Upper lobe of left lung (tissue), 4 donors: ENCODE data around the gene ANKRD31.

Source experiments
- CTCF ChIP-seq, 6 experiments: fragments of 450-650 bp in 4 of 6; fragments of 200-600 bp in 2 of 6; sonication (generic) in 2 of 6; IDR thresholded peaks; one replicate each; pipeline ENCODE4 v1.5.1; 2016 to 2019; ENCODE audit warnings: antibody characterized with exemption in 6 of 6
- POLR2A ChIP-seq, 4 donors: fragments of 450-650 bp; IDR thresholded peaks; one replicate each; pipeline ENCODE4 v1.5.1; 2016 to 2017; ENCODE audit warnings: antibody characterized with exemption in 4 of 4, mild to moderate bottlenecking in 2 of 4
- POLR2AphosphoS5 ChIP-seq, 2 donors: sonication (generic); formaldehyde crosslinking; IDR thresholded peaks; one replicate each; pipeline ENCODE4 v1.5.1; 2017; ENCODE audit warnings: antibody characterized with exemption in 2 of 2

- TF ChIP-seq POLR2A (IDR thresholded peaks at IDR 0.05) (no peak), CTCF (IDR thresholded peaks at IDR 0.05) (no peak), POLR2AphosphoS5 (IDR thresholded peaks at IDR 0.05) (no peak)
Observed at GRCh38 chr5:75057561-75057960, 179.1 kb downstream of the ANKRD31 start.
